ENCODE data around the gene CXCL16. TPM values are rescaled to one million over a fixed set of nuclear protein-coding genes. Genes with fewer than 3 reads are reported as not detected.

Gene CXCL16
- total and polyA plus RNA-seq, 10 of the 15 experiments (the other 5 are each of a cell fraction or from before 2014, with no cell fraction given) = 0.15 to 2.2 (median 0.65) TPM

DNA sequence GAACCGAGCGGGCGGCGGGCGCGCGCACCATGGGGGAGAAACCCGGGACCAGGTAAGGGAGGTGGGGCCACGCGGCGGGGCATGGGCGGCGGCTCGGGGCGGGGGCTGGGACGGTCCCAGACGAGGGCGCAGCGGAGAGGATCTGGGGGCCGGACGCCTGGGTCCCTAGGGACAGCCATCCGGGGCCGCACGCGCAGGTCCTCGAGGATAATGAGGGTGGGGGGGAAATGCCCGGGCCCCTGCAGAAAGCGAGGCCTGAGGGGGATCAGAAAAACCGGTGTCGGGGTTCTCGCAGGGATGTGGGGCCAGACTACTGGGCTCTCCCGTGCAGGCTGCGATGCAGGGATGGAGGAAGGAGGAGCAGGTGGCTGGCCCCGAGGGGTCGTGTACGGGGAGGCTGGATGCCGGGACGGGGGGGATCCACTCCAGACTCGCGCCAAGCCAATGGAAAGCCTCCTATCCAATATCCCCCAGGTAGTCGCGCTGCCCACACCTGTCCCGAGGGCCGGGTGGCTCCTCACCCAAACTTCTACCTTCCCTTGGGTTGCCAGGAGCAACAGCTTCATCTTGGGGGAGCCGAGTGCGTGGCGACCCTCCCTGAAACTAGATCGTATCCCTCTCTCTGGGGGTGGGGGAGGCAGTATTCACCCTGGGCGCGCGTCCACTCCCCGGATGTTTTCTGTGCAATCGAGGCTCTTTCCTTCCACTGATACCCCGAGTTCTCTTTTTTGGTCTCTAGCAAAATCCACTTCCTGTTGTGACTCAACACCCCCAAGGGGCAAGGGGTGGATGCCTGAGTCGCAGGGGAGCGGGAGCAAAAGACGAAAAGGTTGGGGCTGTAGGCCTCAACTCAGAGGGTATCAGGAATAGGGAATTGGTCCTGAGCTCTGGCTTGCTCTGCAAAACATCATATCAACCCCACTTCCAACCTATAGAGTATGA is 28.8 kb downstream of the CXCL16 start (continued):
- TF ChIP-seq, protein P1, sequence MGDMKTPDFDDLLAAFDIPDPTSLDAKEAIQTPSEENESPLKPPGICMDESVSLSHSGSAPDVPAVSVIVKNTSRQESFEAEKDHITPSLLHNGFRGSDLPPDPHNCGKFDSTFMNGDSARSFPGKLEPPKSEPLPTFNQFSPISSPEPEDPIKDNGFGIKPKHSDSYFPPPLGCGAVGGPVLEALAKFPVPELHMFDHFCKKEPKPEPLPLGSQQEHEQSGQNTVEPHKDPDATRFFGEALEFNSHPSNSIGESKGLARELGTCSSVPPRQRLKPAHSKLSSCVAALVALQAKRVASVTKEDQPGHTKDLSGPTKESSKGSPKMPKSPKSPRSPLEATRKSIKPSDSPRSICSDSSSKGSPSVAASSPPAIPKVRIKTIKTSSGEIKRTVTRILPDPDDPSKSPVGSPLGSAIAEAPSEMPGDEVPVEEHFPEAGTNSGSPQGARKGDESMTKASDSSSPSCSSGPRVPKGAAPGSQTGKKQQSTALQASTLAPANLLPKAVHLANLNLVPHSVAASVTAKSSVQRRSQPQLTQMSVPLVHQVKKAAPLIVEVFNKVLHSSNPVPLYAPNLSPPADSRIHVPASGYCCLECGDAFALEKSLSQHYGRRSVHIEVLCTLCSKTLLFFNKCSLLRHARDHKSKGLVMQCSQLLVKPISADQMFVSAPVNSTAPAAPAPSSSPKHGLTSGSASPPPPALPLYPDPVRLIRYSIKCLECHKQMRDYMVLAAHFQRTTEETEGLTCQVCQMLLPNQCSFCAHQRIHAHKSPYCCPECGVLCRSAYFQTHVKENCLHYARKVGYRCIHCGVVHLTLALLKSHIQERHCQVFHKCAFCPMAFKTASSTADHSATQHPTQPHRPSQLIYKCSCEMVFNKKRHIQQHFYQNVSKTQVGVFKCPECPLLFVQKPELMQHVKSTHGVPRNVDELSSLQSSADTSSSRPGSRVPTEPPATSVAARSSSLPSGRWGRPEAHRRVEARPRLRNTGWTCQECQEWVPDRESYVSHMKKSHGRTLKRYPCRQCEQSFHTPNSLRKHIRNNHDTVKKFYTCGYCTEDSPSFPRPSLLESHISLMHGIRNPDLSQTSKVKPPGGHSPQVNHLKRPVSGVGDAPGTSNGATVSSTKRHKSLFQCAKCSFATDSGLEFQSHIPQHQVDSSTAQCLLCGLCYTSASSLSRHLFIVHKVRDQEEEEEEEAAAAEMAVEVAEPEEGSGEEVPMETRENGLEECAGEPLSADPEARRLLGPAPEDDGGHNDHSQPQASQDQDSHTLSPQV (IDR thresholded peaks at IDR 0.05) = no peak
- TF ChIP-seq, protein P2, sequence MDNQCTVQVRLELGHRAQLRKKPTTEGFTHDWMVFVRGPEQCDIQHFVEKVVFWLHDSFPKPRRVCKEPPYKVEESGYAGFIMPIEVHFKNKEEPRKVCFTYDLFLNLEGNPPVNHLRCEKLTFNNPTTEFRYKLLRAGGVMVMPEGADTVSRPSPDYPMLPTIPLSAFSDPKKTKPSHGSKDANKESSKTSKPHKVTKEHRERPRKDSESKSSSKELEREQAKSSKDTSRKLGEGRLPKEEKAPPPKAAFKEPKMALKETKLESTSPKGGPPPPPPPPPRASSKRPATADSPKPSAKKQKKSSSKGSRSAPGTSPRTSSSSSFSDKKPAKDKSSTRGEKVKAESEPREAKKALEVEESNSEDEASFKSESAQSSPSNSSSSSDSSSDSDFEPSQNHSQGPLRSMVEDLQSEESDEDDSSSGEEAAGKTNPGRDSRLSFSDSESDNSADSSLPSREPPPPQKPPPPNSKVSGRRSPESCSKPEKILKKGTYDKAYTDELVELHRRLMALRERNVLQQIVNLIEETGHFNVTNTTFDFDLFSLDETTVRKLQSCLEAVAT (IDR thresholded peaks at IDR 0.05) = 0 out of 2 replicates have a peak, but pooled peaks have one; percentile 13
- TF ChIP-seq BHLHE40 (IDR thresholded peaks at IDR 0.05; ENCODE audit: borderline replicate concordance in 1 of 2, low read depth in 2 of 2, low read length in 1 of 2) = peak in 1 of 2 experiments; percentile 47; a peak in 1 of 4 replicates
- no peak for TF ChIP-seq ZSCAN29 (IDR thresholded peaks at IDR 0.05)
- TF ChIP-seq SMARCA5 (IDR thresholded peaks at IDR 0.05) = no peak
- TF ChIP-seq EP300 (IDR thresholded peaks at IDR 0.05; ENCODE audit: borderline replicate concordance in 1 of 2, control insufficient read depth in 1 of 2, low read depth in 2 of 2, low read length in 2 of 2) = no peak
- no peak for TF ChIP-seq SUPT20H (IDR thresholded peaks at IDR 0.05; ENCODE audit: borderline replicate concordance, control insufficient read depth, low read depth, low read length)
- TF ChIP-seq SPI1 (IDR thresholded peaks at IDR 0.05; ENCODE audit: borderline replicate concordance, insufficient read depth, low read depth, low read length) = peak; percentile 42; the same call in 1 of the 2 replicates
- TF ChIP-seq GATAD2B (conservative IDR thresholded peaks at IDR 0.05; ENCODE audit: low read depth) = 0 out of 2 replicates have a peak, but pooled peaks have one; percentile 53
- peak; percentile 92 for TF ChIP-seq MEF2B (IDR thresholded peaks at IDR 0.05; ENCODE audit: partially characterized antibody, poor library complexity, severe bottlenecking)
- peak in 1 of 2 experiments; percentile 63; a peak in 1 of 4 replicates for TF ChIP-seq SRF (IDR thresholded peaks at IDR 0.05; ENCODE audit: low read depth in 2 of 2, low read length in 2 of 2)
- TF ChIP-seq IKZF2 (IDR thresholded peaks at IDR 0.05) = 0 out of 4 replicates have a peak, but pooled peaks of 1 of the 2 experiments have one; percentile 12
- TF ChIP-seq, protein P3, sequence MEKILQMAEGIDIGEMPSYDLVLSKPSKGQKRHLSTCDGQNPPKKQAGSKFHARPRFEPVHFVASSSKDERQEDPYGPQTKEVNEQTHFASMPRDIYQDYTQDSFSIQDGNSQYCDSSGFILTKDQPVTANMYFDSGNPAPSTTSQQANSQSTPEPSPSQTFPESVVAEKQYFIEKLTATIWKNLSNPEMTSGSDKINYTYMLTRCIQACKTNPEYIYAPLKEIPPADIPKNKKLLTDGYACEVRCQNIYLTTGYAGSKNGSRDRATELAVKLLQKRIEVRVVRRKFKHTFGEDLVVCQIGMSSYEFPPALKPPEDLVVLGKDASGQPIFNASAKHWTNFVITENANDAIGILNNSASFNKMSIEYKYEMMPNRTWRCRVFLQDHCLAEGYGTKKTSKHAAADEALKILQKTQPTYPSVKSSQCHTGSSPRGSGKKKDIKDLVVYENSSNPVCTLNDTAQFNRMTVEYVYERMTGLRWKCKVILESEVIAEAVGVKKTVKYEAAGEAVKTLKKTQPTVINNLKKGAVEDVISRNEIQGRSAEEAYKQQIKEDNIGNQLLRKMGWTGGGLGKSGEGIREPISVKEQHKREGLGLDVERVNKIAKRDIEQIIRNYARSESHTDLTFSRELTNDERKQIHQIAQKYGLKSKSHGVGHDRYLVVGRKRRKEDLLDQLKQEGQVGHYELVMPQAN (conservative IDR thresholded peaks at IDR 0.05) = 0 out of 2 replicates have a peak, but pooled peaks have one; percentile 32
- TF ChIP-seq CEBPB (IDR thresholded peaks at IDR 0.05; ENCODE audit: borderline replicate concordance in 1 of 2, low read depth in 2 of 2, low read length in 2 of 2) = no peak

All from GM12878 (cell line).